Lower leg skin (tissue), 4 donors: ENCODE measurements around the gene CEP295NL. TPM values are rescaled to one million over a fixed set of nuclear protein-coding genes. Genes with fewer than 3 reads are reported as not detected.
A peak's percentile ranks its signal among the peaks of the same experiment; 100 is the strongest.

Experiments
- DNase-seq, 2 donors: peaks; one replicate each; pipeline ENCODE4 v3.0.0-alpha.2; 2019; ENCODE audit warnings: low spot score in 2 of 2
- H3K4me3 ChIP-seq: fragments of 200-600 bp; sonication (generic); 2 replicates; pipeline ENCODE4 v1.5.1; 2017; ENCODE audit warnings: mild to moderate bottlenecking, low read depth; ENCODE audit not compliant: poor library complexity, severe bottlenecking
- POLR2A ChIP-seq, 2 donors: fragments of 450-650 bp; IDR thresholded peaks; one replicate each; pipeline ENCODE4 v1.6.1; 2016 to 2017; ENCODE audit warnings: antibody characterized with exemption in 2 of 2, mild to moderate bottlenecking in 1 of 2, moderate library complexity in 1 of 2
- WGBS, 2 donors: methylation state at CpG; one replicate each; pipeline ENCODE4 v1.1.5; 2018; 5-methylcytosine and 5-hydroxymethylcytosine counted together
- intact Hi-C: fragments of 100-400 bp; cut with DNase I; formaldehyde crosslinking; loops from one replicate; pipeline ENCODE4 v1.15.0; 2023; ENCODE audit warnings: low total_unique reads
- total RNA-seq, 4 donors: library from RNA; depleted of rRNA; stranded (reverse); fragments of >200 nt; gene quantifications; one replicate each; pipeline ENCODE4 v1.1.0, GENCODE V29; 2016
- TF ChIP-seq, protein P1 (sequence below), 3 donors: fragments of 450-650 bp; IDR thresholded peaks; one replicate each; pipeline ENCODE4 v1.5.1; 2016; ENCODE audit warnings: antibody characterized with exemption in 3 of 3, mild to moderate bottlenecking in 3 of 3, moderate library complexity in 2 of 3

The CEP295NL gene
- total RNA-seq, 4 donors from 2014 or later = 2.0 to 2.9 (median 2.6) TPM

DNA sequence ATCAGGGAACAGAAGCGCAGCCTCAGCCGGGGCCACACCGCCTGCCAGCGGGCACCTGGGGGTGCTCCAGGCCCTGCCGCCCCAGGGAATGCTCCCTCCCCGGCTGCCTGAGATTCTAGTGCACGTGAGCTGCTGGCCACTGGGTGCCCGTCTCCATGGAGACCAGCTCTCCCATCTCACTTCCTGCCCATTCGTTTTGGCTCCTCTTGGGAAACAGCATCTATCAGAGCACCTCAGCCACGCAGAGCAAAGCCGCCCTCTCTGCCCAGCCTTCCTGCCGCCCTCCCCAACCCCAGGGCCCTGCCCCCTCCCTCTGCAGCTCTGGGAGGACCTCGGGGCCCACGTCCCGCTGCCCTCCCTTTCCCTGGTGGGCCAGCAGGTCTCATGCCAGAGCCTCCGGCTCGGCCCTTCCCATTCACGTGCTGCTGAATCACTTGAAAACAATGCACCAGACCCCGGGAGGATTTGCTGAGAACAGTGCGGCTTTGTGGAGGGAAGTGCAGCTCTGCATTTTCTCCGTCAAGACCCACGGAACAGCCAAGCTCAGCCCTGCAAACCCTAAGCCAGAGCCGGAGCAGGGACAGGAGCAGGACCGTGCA lies 19.4 kb downstream of the CEP295NL start:
- peak; percentile 88 to 96 for DNase-seq
- no peak for TF ChIP-seq POLR2A (IDR thresholded peaks at IDR 0.05)
- TF ChIP-seq, protein P1, sequence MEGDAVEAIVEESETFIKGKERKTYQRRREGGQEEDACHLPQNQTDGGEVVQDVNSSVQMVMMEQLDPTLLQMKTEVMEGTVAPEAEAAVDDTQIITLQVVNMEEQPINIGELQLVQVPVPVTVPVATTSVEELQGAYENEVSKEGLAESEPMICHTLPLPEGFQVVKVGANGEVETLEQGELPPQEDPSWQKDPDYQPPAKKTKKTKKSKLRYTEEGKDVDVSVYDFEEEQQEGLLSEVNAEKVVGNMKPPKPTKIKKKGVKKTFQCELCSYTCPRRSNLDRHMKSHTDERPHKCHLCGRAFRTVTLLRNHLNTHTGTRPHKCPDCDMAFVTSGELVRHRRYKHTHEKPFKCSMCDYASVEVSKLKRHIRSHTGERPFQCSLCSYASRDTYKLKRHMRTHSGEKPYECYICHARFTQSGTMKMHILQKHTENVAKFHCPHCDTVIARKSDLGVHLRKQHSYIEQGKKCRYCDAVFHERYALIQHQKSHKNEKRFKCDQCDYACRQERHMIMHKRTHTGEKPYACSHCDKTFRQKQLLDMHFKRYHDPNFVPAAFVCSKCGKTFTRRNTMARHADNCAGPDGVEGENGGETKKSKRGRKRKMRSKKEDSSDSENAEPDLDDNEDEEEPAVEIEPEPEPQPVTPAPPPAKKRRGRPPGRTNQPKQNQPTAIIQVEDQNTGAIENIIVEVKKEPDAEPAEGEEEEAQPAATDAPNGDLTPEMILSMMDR (IDR thresholded peaks at IDR 0.05) = no peak
- 23 to 26% methylated on average over 24 of the region's 24 CpGs for WGBS, 2 donors
- no peak overlapping the region for H3K4me3 ChIP-seq
- intact Hi-C loops = no loop called here

DNA sequence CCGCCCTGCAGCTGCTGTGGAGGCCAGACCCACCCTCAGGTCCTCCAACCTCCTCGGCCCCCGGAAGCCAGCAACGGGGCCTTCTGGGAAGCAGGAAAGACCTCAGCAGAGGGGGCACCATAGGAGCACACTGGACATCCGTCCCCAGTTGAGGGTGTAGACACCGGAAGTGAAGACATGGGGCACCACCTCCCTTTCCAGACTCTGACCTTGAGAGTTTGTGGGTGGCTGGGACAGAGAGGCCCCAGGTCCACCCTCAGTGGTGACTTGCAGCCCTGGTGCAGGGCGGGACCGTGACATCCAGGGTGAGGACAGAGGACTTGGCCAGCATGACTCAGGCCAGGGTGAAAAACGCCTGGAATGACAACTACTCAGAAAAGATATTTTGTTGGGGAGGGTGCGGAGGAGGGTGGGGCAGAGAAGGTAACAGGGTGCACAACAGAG lies 19.9 kb downstream of the CEP295NL start:
- intact Hi-C loops = no loop called here
- H3K4me3 ChIP-seq = no peak overlapping the region

DNA sequence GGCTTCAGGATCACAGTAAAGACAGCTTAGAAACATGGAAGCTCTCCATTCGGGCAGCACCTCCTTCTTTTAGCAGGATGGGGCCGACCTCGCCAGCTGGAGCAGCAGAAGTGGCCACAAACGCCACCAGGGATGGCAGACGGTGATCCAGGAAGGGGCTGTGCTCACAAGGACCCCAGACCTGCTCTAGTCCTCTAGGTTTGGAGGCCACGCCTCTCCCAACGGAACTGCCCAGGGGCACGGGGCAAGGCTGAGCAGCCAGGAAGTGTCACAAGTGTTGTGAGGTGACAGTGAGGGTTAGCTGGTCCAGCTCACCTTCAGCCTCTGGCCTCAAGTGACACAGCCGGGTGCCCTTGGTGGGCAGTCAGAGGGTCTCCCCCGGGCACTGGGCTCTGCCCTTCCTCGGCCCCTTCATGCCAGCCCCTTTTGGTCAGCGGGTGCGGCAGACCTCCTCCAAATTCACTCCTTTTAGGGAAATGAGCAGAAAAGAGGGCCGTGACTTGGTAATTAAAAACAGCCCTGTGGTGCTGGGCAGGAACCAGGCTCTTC lies 20.4 kb downstream of the CEP295NL start:
- TF ChIP-seq, protein P1 (IDR thresholded peaks at IDR 0.05) = no peak
- no peak for TF ChIP-seq POLR2A (IDR thresholded peaks at IDR 0.05)
- H3K4me3 ChIP-seq = no peak overlapping the region
- intact Hi-C loops = no loop called here
- DNase-seq = peak in 1 of 2 donors; percentile 93
- WGBS, 2 donors = 42 to 49% methylated on average over 14 of the region's 14 CpGs

More for the DNA sequence above, 19.9 kb downstream of the CEP295NL start:
- 29 to 48% methylated on average over 9 to 10 of the region's 10 CpGs for WGBS, 2 donors
- TF ChIP-seq, protein P1 (IDR thresholded peaks at IDR 0.05) = no peak
- no peak for TF ChIP-seq POLR2A (IDR thresholded peaks at IDR 0.05)
- peak; percentile 80 to 96 for DNase-seq

DNA sequence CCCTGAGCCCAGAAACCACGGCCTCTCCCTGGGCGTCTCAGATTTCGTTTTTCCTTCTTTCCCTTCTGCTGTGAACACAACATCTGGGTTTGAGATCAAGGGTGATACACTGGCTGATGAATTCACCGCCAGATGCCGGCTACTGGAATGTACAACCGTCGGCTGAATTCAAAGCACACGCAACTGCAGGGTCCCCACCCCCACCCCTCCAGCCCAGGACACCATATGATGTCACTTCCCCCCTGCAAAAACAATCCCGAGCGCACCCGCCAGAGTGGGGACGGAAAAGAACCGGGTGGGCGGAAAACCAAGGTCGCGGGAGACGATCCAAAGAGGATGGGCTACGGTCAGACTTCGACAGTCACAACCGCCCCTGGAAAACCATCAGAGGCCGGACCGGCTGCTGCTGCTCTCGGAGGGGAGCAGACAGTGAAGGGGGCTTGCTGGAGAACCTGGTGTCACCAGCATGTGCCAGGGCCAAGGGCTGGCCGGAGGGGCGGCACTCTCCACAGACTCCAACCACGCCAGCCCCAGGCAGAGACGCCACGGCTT lies 23.3 kb downstream of the CEP295NL start:
- DNase-seq = peak; percentile 47 to 93
- TF ChIP-seq, protein P1 (IDR thresholded peaks at IDR 0.05) = no peak
- TF ChIP-seq POLR2A (IDR thresholded peaks at IDR 0.05) = no peak
- 41 to 62% methylated on average over 28 of the region's 28 CpGs for WGBS, 2 donors
- H3K4me3 ChIP-seq = no peak overlapping the region
- intact Hi-C loops = no loop called here

DNA sequence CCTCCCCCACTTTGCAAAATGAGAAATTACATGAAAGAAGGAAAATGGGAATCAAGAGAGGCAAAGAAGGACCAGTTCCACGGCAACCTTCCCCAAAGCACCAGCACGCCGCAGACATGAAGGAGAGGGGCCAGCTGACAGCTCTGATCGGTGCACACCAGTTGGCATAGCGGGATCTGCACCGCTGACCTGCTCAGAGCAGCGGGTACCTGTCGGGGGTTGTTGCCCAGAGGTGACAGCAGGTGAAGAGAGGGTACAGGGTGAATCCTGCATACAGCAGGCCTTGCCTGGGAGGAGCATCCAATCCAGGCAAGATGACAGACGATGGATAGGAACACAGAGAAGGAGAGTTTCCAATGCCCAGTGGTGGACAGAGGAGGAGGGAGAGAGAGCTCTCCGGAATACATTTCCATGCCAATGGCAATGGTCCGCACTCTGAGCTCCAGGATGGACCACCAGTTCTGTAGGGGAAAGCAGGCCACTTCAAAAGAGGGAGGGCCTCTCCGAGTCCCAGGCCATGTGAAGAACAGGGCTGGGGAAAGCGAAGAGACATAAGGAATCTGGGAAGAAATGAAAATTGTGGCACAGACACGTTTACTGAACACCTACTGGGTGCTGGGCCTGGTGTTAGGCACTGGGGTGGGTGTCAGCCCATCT lies 24.0 kb downstream of the CEP295NL start:
- no peak for TF ChIP-seq POLR2A (IDR thresholded peaks at IDR 0.05)
- TF ChIP-seq, protein P1 (IDR thresholded peaks at IDR 0.05) = no peak
- H3K4me3 ChIP-seq = no peak overlapping the region
- 80 to 83% methylated on average over 14 of the region's 14 CpGs for WGBS, 2 donors
- intact Hi-C loops = no loop called here
- no peak for DNase-seq
